ENCODE data around the gene ATP2C2. TPM values are rescaled to one million over a fixed set of nuclear protein-coding genes. Genes with fewer than 3 reads are reported as not detected.

Gene ATP2C2
- total RNA-seq, 1 donor from 2014 or later, result 32.1 TPM

DNA sequence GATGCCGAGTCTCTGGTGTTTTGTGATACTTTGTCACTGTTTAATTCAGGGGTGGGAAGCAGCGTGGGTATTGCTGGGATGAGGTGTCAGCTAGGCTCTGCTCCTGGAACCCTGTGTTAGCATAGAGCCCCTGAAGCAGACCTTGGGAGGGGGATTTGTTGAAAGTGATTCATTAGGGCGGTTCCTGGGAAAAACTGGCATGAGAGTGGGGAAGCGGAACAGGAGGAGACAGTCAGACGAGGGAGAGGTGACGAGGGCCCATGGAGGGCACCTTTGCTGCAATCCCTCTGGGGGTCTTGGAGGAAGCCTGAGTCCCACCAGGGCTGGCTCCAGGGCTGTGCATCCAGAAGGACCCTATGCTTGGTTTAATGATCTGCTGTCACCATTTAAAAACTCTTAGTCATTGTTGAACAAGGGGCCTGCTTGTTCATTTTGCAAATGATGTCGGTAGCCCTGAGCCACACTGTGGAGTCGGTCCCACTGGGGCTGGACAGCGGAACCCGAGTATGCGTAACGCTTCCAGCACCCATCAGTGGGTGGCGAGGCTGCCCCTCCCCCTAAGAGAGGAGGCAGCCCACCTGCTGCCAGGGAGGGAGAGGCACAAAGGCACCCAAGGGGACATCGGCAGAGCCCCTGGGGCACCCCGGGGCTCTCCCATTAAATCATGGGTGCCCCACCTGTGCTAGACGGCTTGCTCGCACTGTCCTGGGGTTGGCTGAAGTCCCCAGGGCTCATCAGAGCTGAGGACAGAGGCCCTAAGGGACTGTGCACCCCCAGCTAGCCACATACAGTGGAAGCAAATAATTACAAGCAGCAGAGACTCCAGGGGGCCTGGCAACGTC lies 38.3 kb upstream of the ATP2C2 start:
- no peak for FAIRE-seq
- no peaks in the 10 kb centered on the region for H3K27me3 ChIP-seq (ENCODE audit: control insufficient read depth, insufficient read depth, low read length)
- H3K4me3 ChIP-seq (ENCODE audit: low read depth, low read length), result no peak overlapping the region
- no peak for DNase-seq (ENCODE audit: low read depth)
- TF ChIP-seq, protein P1, sequence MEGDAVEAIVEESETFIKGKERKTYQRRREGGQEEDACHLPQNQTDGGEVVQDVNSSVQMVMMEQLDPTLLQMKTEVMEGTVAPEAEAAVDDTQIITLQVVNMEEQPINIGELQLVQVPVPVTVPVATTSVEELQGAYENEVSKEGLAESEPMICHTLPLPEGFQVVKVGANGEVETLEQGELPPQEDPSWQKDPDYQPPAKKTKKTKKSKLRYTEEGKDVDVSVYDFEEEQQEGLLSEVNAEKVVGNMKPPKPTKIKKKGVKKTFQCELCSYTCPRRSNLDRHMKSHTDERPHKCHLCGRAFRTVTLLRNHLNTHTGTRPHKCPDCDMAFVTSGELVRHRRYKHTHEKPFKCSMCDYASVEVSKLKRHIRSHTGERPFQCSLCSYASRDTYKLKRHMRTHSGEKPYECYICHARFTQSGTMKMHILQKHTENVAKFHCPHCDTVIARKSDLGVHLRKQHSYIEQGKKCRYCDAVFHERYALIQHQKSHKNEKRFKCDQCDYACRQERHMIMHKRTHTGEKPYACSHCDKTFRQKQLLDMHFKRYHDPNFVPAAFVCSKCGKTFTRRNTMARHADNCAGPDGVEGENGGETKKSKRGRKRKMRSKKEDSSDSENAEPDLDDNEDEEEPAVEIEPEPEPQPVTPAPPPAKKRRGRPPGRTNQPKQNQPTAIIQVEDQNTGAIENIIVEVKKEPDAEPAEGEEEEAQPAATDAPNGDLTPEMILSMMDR (IDR thresholded peaks at IDR 0.05; ENCODE audit: insufficient read depth, low read length, severe bottlenecking), result no peak
- no peaks in the 10 kb centered on the region for H3K36me3 ChIP-seq (ENCODE audit: control insufficient read depth, insufficient read depth, low read length)

DNA sequence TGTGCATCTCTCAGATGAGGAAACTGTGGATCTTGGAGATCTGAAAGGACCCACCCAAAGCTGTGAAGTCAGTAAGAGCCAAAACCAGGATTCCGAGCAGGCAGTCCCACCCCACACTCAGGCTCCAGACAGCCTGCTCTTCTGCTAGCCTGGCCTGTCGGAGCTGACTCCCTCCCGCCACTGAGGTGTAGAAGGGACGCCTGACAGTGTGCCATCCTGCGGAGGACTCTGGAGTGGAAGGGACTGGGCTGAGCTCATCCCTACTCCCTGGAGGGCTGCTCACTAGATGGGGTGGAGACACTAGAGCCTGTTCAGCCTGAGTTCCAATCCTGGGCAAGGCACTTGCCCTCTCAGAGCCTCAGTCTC lies 37.7 kb upstream of the ATP2C2 start:
- H3K27me3 ChIP-seq (ENCODE audit: control insufficient read depth, insufficient read depth, low read length), result no peaks in the 10 kb centered on the region
- DNase-seq (ENCODE audit: low read depth) (no peak), FAIRE-seq (no peak)
- H3K36me3 ChIP-seq (ENCODE audit: control insufficient read depth, insufficient read depth, low read length), result no peaks in the 10 kb centered on the region
- H3K4me3 ChIP-seq (ENCODE audit: low read depth, low read length), result no peak overlapping the region
- TF ChIP-seq, protein P1 (IDR thresholded peaks at IDR 0.05; ENCODE audit: insufficient read depth, low read length, severe bottlenecking), result no peak

GRCh38 chr16:84331998-84332780 lies 36.1 kb upstream of the ATP2C2 start:
- no peak overlapping the region for H3K4me3 ChIP-seq (ENCODE audit: low read depth, low read length)
- H3K36me3 ChIP-seq (ENCODE audit: control insufficient read depth, insufficient read depth, low read length), result no peaks in the 10 kb centered on the region
- TF ChIP-seq, protein P1 (IDR thresholded peaks at IDR 0.05; ENCODE audit: insufficient read depth, low read length, severe bottlenecking), result no peak
- DNase-seq (ENCODE audit: low read depth), result peak; percentile 77
- FAIRE-seq, result no peak
- no peaks in the 10 kb centered on the region for H3K27me3 ChIP-seq (ENCODE audit: control insufficient read depth, insufficient read depth, low read length)

GRCh38 chr16:84332975-84333684 lies 35.2 kb upstream of the ATP2C2 start:
- no peak for DNase-seq (ENCODE audit: low read depth)
- no peak for FAIRE-seq
- Histone ChIP-seq H3K36me3 (ENCODE audit: control insufficient read depth, insufficient read depth, low read length) (no peaks in the 10 kb centered on the region), H3K4me3 (ENCODE audit: low read depth, low read length) (no peak overlapping the region), H3K27me3 (ENCODE audit: control insufficient read depth, insufficient read depth, low read length) (no peaks in the 10 kb centered on the region)
- TF ChIP-seq, protein P1 (IDR thresholded peaks at IDR 0.05; ENCODE audit: insufficient read depth, low read length, severe bottlenecking), result no peak

DNA sequence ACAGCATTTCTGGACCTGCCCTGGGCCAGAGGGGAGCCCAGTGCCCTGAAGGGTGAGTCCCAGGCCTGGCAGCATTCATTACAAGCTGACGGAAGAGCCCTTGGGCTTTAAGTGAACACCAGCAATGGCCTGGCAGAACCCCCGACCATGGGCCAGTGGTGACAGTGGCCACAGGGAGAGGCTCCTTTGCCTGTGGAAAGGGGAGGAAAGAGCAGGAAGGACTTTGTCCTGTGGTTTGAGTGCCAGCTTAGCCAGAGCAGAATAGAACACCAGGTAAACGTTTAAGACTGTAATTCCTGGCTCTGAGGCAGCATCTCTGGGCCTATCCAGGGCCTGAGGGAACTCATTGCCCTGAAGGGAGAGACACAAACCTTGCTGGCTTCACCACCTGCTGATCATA lies 34.3 kb upstream of the ATP2C2 start:
- DNase-seq (ENCODE audit: low read depth), result no peak
- no peaks in the 10 kb centered on the region for H3K27me3 ChIP-seq (ENCODE audit: control insufficient read depth, insufficient read depth, low read length)
- no peak for FAIRE-seq
- no peak overlapping the region for H3K4me3 ChIP-seq (ENCODE audit: low read depth, low read length)
- TF ChIP-seq, protein P1 (IDR thresholded peaks at IDR 0.05; ENCODE audit: insufficient read depth, low read length, severe bottlenecking), result no peak
- no peaks in the 10 kb centered on the region for H3K36me3 ChIP-seq (ENCODE audit: control insufficient read depth, insufficient read depth, low read length)
